Neural cell (in vitro differentiated cells): Measurements from ENCODE around the gene ANAPC1. TPM values are rescaled to one million over a fixed set of nuclear protein-coding genes. Genes with fewer than 3 reads are reported as not detected.
A peak's percentile ranks its signal among the peaks of the same experiment; 100 is the strongest.

Experiments
- H2AFZ ChIP-seq: fragments of 200-600, 300-800 bp; sonication (generic), shearing (Covaris generic); 2 replicates; pipeline ENCODE4 v1.6.0; 2014; ENCODE audit warnings: low read depth, mild to moderate bottlenecking, antibody characterized with exemption, low read length, moderate library complexity
- H3F3A ChIP-seq: fragments of 200-600 bp; shearing (Covaris generic); 2 replicates; pipeline ENCODE4 v1.6.1; 2016; ENCODE audit warnings: mild to moderate bottlenecking, moderate library complexity, mixed read lengths, antibody characterized with exemption, low read length; ENCODE audit not compliant: insufficient read depth, poor library complexity, severe bottlenecking
- H3K27ac ChIP-seq: fragments of 200-600, 300-800 bp; sonication (generic), shearing (Covaris generic); 2 replicates; pipeline ENCODE4 v1.5.1; 2014; ENCODE audit warnings: mild to moderate bottlenecking, low read length, moderate library complexity
- H3K27me3 ChIP-seq: fragments of 300-800, 200-600 bp; sonication (generic), shearing (Covaris generic); 2 replicates; pipeline ENCODE4 v1.6.0; 2014; ENCODE audit warnings: mild to moderate bottlenecking, low read depth, low read length, moderate library complexity; ENCODE audit not compliant: insufficient read depth
- H3K36me3 ChIP-seq: fragments of 300-800, 200-600 bp; sonication (generic), shearing (Covaris generic); 2 replicates; pipeline ENCODE4 v1.5.1; 2014; ENCODE audit warnings: mild to moderate bottlenecking, antibody characterized with exemption, low read length, moderate library complexity; ENCODE audit not compliant: insufficient read depth
- H3K4me2 ChIP-seq: fragments of 300-800, 200-600 bp; sonication (generic), shearing (Covaris generic); 2 replicates; pipeline ENCODE4 v1.6.0; 2014; ENCODE audit warnings: mild to moderate bottlenecking, low read length
- H3K4me3 ChIP-seq: fragments of 300-800, 200-600 bp; sonication (generic), shearing (Covaris generic); 2 replicates; pipeline ENCODE4 v1.5.1; 2014; ENCODE audit warnings: mild to moderate bottlenecking, low read length, moderate library complexity
- H3K79me2 ChIP-seq: fragments of 200-600 bp; shearing (Covaris generic); replicated peaks from 2 replicates; pipeline ENCODE4 v1.6.0; 2014; ENCODE audit warnings: mild to moderate bottlenecking, low read length, moderate library complexity; ENCODE audit not compliant: insufficient read depth
- H3K9ac ChIP-seq: fragments of 300-800, 200-600 bp; sonication (generic), shearing (Covaris generic); 2 replicates; pipeline ENCODE4 v1.6.1; 2016; ENCODE audit warnings: mild to moderate bottlenecking, low read length, mixed read lengths
- H3K9me2 ChIP-seq: fragments of 200-600 bp; shearing (Covaris generic); 2 replicates; pipeline ENCODE4 v1.6.1; 2016; ENCODE audit warnings: mild to moderate bottlenecking, low read length, mixed read lengths; ENCODE audit not compliant: insufficient read depth
- H3K9me3 ChIP-seq: fragments of 200-600, 300-800 bp; sonication (generic), shearing (Covaris generic); 2 replicates; pipeline ENCODE4 v1.6.1; 2016; ENCODE audit warnings: mild to moderate bottlenecking, mixed run types, low read length, moderate library complexity, mixed read lengths
- H4K20me1 ChIP-seq: fragments of 200-600 bp; shearing (Covaris generic); 2 replicates; pipeline ENCODE4 v1.6.1; 2016; ENCODE audit warnings: mild to moderate bottlenecking, mixed run types; ENCODE audit not compliant: insufficient read depth
- CTCF ChIP-seq: fragments of 450-650 bp; IDR thresholded peaks from 2 replicates; pipeline ENCODE4 v1.5.1; 2014; ENCODE audit warnings: antibody characterized with exemption, mild to moderate bottlenecking, moderate library complexity; ENCODE audit not compliant: poor library complexity, severe bottlenecking
- EP300 ChIP-seq: fragments of 450-650 bp; conservative IDR thresholded peaks from 2 replicates; pipeline ENCODE4 v1.6.1; 2014; ENCODE audit warnings: antibody characterized with exemption, mild to moderate bottlenecking, moderate library complexity; ENCODE audit not compliant: poor library complexity, severe bottlenecking
- EZH2 ChIP-seq: fragments of 200-600, 300-800 bp; shearing (Covaris generic), sonication (generic); IDR thresholded peaks from 2 replicates; pipeline ENCODE4 v1.6.1; 2014; ENCODE audit warnings: antibody characterized with exemption, low read length, borderline replicate concordance, mild to moderate bottlenecking; ENCODE audit not compliant: insufficient read depth, poor library complexity, severe bottlenecking
- MXI1 ChIP-seq: fragments of 450-650 bp; conservative IDR thresholded peaks from 2 replicates; pipeline ENCODE4 v1.6.1; 2014; ENCODE audit warnings: antibody characterized with exemption, mild to moderate bottlenecking; ENCODE audit not compliant: poor library complexity, severe bottlenecking
- POLR2AphosphoS5 ChIP-seq: IDR thresholded peaks from 2 replicates; pipeline ENCODE4 v1.6.1; 2012
- RAD21 ChIP-seq: fragments of 450-650 bp; conservative IDR thresholded peaks from 2 replicates; pipeline ENCODE4 v1.6.1; 2014; ENCODE audit warnings: antibody characterized with exemption, mild to moderate bottlenecking, moderate library complexity
- SMC3 ChIP-seq: fragments of 450-650 bp; conservative IDR thresholded peaks from 2 replicates; pipeline ENCODE4 v1.6.1; 2014; ENCODE audit warnings: antibody characterized with exemption, mild to moderate bottlenecking, moderate library complexity; ENCODE audit not compliant: poor library complexity
- TAF1 ChIP-seq: IDR thresholded peaks from 2 replicates; pipeline ENCODE4 v1.6.1; 2012; ENCODE audit warnings: low read depth
- polyA plus RNA-seq: library from polyadenylated mRNA; depleted of rRNA; stranded (reverse); fragments of >200 nt; gene quantifications from 2 replicates; pipeline ENCODE4 v1.2.3, GENCODE V29; 2014
- TF ChIP-seq, protein P1 (sequence below): IDR thresholded peaks from 2 replicates; pipeline ENCODE4 v1.6.1; 2012; ENCODE audit warnings: borderline replicate concordance

Gene ANAPC1
- polyA plus RNA-seq, 1 donor from 2014 or later: 13.8 TPM

DNA sequence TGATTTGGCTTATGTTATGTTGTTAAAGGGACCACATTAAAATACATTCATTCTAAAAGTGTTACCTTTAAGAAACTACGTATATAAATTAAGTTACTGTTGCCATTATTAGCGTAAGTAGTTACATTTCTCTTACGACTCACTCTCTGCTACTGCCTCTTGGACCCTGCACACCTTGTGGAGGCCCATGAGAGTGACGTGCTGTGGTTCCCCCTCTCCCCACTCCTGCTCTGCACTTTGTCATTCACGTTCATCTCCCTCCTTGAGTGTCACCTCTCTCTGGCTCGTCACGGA, 13.6 kb upstream of the ANAPC1 start:
- H3K79me2 ChIP-seq: no peaks in the 10 kb centered on the region
- H3K27me3 ChIP-seq: peaks cover 36% of the 10 kb centered on the region
- H3K36me3 ChIP-seq: no peaks in the 10 kb centered on the region
- no peaks in the 10 kb centered on the region for H3K9me3 ChIP-seq
- peak overlapping the region; percentile 35 for H2AFZ ChIP-seq
- peak overlapping the region; percentile 84 for H3K4me3 ChIP-seq
- no peaks in the 10 kb centered on the region for H3K9me2 ChIP-seq
- no peak overlapping the region for H3K27ac ChIP-seq
- H4K20me1 ChIP-seq: no peaks in the 10 kb centered on the region
- peak overlapping the region; percentile 72 for H3K4me2 ChIP-seq
- peak overlapping the region; percentile 67 for H3K9ac ChIP-seq
- H3F3A ChIP-seq: no peaks in the 10 kb centered on the region
- TF ChIP-seq CTCF (no peak), RAD21 (no peak)

DNA sequence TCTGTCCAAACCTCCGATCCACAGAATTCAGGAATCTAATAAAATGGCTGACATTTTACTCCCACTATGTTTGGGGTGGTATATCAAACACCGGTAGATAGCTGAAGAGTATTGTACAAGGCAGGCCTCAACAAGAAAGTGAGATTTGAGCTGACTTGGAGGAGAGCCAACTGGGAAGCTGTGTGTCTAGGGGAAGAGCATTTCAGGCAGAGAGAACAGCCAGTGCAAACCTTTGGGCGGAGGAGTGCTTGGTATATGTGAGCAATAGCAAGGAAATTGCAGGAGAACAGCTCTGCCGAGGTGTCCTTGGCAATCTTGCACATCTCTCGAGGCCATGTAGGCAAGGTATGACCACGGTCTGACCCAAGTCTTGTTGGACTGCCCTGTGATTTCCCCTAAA, 12.6 kb upstream of the ANAPC1 start:
- no peaks in the 10 kb centered on the region for H3F3A ChIP-seq
- peaks cover 36% of the 10 kb centered on the region for H3K27me3 ChIP-seq

More for the DNA sequence above, 12.6 kb upstream of the ANAPC1 start:
- Histone ChIP-seq H3K4me3 (no peak overlapping the region), H3K27ac (no peak overlapping the region), H3K79me2 (no peaks in the 10 kb centered on the region), H3K9ac (no peak overlapping the region), H3K4me2 (no peak overlapping the region), H2AFZ (no peak overlapping the region), H3K36me3 (no peaks in the 10 kb centered on the region), H4K20me1 (no peaks in the 10 kb centered on the region), H3K9me3 (no peaks in the 10 kb centered on the region), H3K9me2 (no peaks in the 10 kb centered on the region)
- TF ChIP-seq MXI1 (no peak), SMC3 (no peak), EP300 (no peak), CTCF (no peak), POLR2AphosphoS5 (no peak), TAF1 (no peak), EZH2 (no peak), RAD21 (no peak)
- TF ChIP-seq, protein P1, sequence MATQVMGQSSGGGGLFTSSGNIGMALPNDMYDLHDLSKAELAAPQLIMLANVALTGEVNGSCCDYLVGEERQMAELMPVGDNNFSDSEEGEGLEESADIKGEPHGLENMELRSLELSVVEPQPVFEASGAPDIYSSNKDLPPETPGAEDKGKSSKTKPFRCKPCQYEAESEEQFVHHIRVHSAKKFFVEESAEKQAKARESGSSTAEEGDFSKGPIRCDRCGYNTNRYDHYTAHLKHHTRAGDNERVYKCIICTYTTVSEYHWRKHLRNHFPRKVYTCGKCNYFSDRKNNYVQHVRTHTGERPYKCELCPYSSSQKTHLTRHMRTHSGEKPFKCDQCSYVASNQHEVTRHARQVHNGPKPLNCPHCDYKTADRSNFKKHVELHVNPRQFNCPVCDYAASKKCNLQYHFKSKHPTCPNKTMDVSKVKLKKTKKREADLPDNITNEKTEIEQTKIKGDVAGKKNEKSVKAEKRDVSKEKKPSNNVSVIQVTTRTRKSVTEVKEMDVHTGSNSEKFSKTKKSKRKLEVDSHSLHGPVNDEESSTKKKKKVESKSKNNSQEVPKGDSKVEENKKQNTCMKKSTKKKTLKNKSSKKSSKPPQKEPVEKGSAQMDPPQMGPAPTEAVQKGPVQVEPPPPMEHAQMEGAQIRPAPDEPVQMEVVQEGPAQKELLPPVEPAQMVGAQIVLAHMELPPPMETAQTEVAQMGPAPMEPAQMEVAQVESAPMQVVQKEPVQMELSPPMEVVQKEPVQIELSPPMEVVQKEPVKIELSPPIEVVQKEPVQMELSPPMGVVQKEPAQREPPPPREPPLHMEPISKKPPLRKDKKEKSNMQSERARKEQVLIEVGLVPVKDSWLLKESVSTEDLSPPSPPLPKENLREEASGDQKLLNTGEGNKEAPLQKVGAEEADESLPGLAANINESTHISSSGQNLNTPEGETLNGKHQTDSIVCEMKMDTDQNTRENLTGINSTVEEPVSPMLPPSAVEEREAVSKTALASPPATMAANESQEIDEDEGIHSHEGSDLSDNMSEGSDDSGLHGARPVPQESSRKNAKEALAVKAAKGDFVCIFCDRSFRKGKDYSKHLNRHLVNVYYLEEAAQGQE: no peak
